ENCODE data around the gene ZNF33B.

The ZNF33B gene

GRCh38 chr10:42652858-42653257 lies 14.5 kb upstream of the ZNF33B start:
- TF ChIP-seq POLR2AphosphoS5 (IDR thresholded peaks at IDR 0.05; ENCODE audit: low read depth, low read length) (no peak), REST (IDR thresholded peaks at IDR 0.05; ENCODE audit: insufficient read depth in 1 of 2, low read depth in 2 of 2, low read length in 2 of 2) (no peak), FOXP2 (optimal IDR thresholded peaks at IDR 0.05; ENCODE audit: borderline replicate concordance, extremely low read depth, extremely low read length, insufficient read depth) (no peak), SIN3A (IDR thresholded peaks at IDR 0.05; ENCODE audit: borderline replicate concordance, insufficient read depth, low read length) (no peak)

- TF ChIP-seq TAF1 (IDR thresholded peaks at IDR 0.05; ENCODE audit: borderline replicate concordance, insufficient read depth, low read length): no peak
Measured at GRCh38 chr10:42650374-42650773, 12.0 kb upstream of the ZNF33B start.

DNA sequence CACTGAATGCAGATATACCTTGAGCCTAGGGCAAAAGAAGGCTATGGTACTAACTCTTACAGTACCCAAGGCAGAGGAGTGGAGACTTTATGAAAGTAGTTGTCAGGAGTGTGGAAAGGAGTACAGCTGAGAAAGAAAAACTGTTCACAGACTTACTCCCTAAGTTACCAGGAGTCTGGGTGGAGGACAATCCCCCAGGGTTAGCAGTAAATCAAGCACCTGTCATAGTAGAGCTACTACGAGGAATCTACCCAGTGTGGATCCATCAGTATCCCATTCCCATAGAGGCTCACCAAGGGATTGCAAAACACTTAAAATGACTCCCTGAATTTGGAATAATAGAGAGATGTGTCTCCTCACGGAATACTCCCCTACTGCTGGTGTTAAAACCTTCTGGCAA lies 10.1 kb upstream of the ZNF33B start:
- TF ChIP-seq POLR2AphosphoS5 (IDR thresholded peaks at IDR 0.05; ENCODE audit: low read depth, low read length): no peak
- no peak for TF ChIP-seq SIN3A (IDR thresholded peaks at IDR 0.05; ENCODE audit: borderline replicate concordance, insufficient read depth, low read length)
- TF ChIP-seq TAF1 (IDR thresholded peaks at IDR 0.05; ENCODE audit: borderline replicate concordance, insufficient read depth, low read length): no peak
- no peak for TF ChIP-seq REST (IDR thresholded peaks at IDR 0.05; ENCODE audit: insufficient read depth in 1 of 2, low read depth in 2 of 2, low read length in 2 of 2)
- no peak for TF ChIP-seq FOXP2 (optimal IDR thresholded peaks at IDR 0.05; ENCODE audit: borderline replicate concordance, extremely low read depth, extremely low read length, insufficient read depth)

DNA sequence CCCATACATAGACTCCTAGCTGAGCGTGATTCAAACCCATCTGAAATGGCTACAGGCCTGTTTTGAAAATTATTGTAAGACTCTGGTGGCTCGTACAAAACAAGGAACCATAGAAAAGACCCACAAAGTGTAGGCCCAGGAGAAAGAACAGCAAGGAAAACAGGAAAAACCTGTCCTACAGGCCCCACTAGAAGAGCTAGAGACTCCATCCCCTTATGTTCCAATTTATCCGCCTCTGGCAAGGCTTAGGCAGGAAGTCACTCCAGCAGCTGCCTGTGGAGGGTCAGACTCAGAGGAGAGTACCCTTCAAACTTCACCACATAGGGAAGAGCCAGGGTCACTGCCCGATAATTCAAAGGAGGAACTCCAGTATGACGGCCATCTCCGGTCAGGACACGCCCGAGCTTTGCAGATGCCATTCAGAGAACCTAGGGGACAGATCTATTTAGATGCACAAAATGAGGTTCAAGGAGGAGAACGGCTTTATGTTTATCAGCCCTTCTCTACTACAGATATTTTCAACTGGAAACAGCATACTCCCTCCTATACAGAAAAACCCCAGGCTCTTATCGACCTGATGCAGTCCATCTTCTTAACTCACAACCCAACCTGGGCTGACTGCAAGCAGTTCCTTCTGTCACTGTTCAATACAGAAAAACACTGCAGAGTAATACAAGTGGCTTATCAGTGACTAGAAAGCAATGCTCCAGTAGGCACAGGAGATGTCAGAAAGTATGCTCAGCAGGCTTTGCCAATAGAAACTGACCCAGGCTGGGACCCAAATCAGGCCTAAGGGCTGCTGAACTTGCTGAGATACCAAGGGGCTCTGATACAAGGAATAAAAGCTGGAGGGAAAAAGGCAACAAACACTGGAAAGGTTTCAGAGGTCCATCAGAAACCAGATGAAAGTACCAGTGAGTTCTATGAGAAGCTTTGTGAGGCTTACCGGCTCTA lies 8.6 kb upstream of the ZNF33B start:
- no peak for TF ChIP-seq FOXP2 (optimal IDR thresholded peaks at IDR 0.05; ENCODE audit: borderline replicate concordance, extremely low read depth, extremely low read length, insufficient read depth)
- no peak for TF ChIP-seq REST (IDR thresholded peaks at IDR 0.05; ENCODE audit: insufficient read depth in 1 of 2, low read depth in 2 of 2, low read length in 2 of 2)

GRCh38 chr10:42646214-42646613 lies 7.8 kb upstream of the ZNF33B start:
- no peak for TF ChIP-seq REST (IDR thresholded peaks at IDR 0.05; ENCODE audit: insufficient read depth in 1 of 2, low read depth in 2 of 2, low read length in 2 of 2)
- no peak for TF ChIP-seq TAF1 (IDR thresholded peaks at IDR 0.05; ENCODE audit: borderline replicate concordance, insufficient read depth, low read length)
- no peak for TF ChIP-seq FOXP2 (optimal IDR thresholded peaks at IDR 0.05; ENCODE audit: borderline replicate concordance, extremely low read depth, extremely low read length, insufficient read depth)
- TF ChIP-seq SIN3A (IDR thresholded peaks at IDR 0.05; ENCODE audit: borderline replicate concordance, insufficient read depth, low read length): no peak
- no peak for TF ChIP-seq POLR2AphosphoS5 (IDR thresholded peaks at IDR 0.05; ENCODE audit: low read depth, low read length)
